Parathyroid adenoma (tissue), 2 donors: ENCODE results near the gene TRIM27.
A peak's percentile ranks its signal among the peaks of the same experiment; 100 is the strongest.
"Not testable (repeated sequence)": the region's sequence is repeated elsewhere in the genome, so short reads cannot be mapped to it uniquely, and the experiment has no call there.

Source experiments
- H2AFZ ChIP-seq: fragments of 300-600 bp; sonication (generic); one replicate; pipeline ENCODE4 v1.7.0; 2017; ENCODE audit warnings: antibody characterized with exemption, mild to moderate bottlenecking
- H3K27ac ChIP-seq: fragments of 300-600 bp; sonication (generic); one replicate; pipeline ENCODE4 v1.7.0; 2017
- H3K27me3 ChIP-seq: fragments of 300-600 bp; sonication (generic); one replicate; pipeline ENCODE4 v1.7.0; 2017; ENCODE audit warnings: low read length; ENCODE audit not compliant: control insufficient read depth, insufficient read depth
- H3K36me3 ChIP-seq: fragments of 300-600 bp; sonication (generic); one replicate; pipeline ENCODE4 v1.7.0; 2017; ENCODE audit warnings: low read length; ENCODE audit not compliant: control insufficient read depth, insufficient read depth
- H3K4me1 ChIP-seq: fragments of 300-600 bp; sonication (generic); one replicate; pipeline ENCODE4 v1.7.0; 2017; ENCODE audit warnings: control low read depth
- H3K4me2 ChIP-seq: fragments of 300-600 bp; sonication (generic); one replicate; pipeline ENCODE4 v1.7.0; 2017; ENCODE audit warnings: low read length
- H3K4me3 ChIP-seq: fragments of 300-600 bp; sonication (generic); one replicate; pipeline ENCODE4 v1.7.0; 2017; ENCODE audit warnings: low read depth, low read length
- H3K79me2 ChIP-seq: fragments of 300-600 bp; sonication (generic); one replicate; pipeline ENCODE4 v1.7.0; 2017; ENCODE audit warnings: control low read depth
- H3K9ac ChIP-seq: fragments of 300-600 bp; sonication (generic); one replicate; pipeline ENCODE4 v1.7.0; 2017; ENCODE audit warnings: mild to moderate bottlenecking
- H3K9me3 ChIP-seq: fragments of 300-600 bp; sonication (generic); one replicate; pipeline ENCODE4 v1.7.0; 2017; ENCODE audit warnings: low read length; ENCODE audit not compliant: control insufficient read depth
- TF ChIP-seq, protein P1 (sequence below): fragments of 300-600 bp; sonication (generic); IDR thresholded peaks from one replicate; pipeline ENCODE4 v1.7.0; 2017; ENCODE audit warnings: antibody characterized with exemption, mild to moderate bottlenecking
- donor health status: primary hyperparathyroidism.

TRIM27 gene

DNA sequence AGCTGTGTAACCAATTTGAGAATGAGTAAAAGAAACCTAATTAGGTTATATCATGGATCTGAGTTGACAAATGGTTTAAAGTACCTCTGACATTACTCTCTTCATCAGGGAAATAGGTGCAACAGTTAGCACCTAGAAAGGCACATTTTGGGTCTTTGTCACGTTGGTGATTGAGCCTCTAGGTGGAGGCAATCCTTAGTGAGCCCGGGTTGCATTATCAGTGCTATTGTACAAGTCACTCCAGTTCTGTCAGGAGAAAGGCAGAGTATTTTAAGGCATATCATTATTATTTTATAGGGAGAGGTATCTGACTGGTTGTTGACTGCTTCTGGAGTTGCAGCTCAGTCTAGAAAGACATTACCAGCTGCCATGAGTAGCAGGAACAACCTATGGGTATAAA lies 54.9 kb downstream of the TRIM27 start:
- TF ChIP-seq, protein P1, sequence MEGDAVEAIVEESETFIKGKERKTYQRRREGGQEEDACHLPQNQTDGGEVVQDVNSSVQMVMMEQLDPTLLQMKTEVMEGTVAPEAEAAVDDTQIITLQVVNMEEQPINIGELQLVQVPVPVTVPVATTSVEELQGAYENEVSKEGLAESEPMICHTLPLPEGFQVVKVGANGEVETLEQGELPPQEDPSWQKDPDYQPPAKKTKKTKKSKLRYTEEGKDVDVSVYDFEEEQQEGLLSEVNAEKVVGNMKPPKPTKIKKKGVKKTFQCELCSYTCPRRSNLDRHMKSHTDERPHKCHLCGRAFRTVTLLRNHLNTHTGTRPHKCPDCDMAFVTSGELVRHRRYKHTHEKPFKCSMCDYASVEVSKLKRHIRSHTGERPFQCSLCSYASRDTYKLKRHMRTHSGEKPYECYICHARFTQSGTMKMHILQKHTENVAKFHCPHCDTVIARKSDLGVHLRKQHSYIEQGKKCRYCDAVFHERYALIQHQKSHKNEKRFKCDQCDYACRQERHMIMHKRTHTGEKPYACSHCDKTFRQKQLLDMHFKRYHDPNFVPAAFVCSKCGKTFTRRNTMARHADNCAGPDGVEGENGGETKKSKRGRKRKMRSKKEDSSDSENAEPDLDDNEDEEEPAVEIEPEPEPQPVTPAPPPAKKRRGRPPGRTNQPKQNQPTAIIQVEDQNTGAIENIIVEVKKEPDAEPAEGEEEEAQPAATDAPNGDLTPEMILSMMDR = no peak
- Histone ChIP-seq H3K27me3 (no peaks in the 10 kb centered on the region), H3K79me2 (no peaks in the 10 kb centered on the region), H3K4me1 (peaks cover 5% of the 10 kb centered on the region), H3K4me2 (no peak overlapping the region), H3K4me3 (no peak overlapping the region), H3K27ac (no peak overlapping the region), H3K9me3 (no peaks in the 10 kb centered on the region), H3K36me3 (no peaks in the 10 kb centered on the region), H2AFZ (no peak overlapping the region), H3K9ac (no peak overlapping the region)

DNA sequence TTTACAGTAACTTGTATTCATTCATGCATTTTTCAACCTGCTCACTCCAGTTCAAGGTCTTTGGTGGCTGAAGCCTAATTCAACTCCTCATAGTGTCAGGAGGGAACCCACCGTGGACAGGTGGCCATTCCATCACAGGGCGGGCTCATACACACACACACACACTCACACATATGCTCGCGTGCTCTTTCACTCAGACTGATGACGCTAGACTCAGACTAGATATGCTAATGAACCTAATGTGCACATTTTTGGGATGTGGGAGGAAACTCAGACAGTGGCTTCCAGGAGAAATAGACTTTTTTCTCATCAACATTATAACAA lies 56.7 kb downstream of the TRIM27 start:
- H3K4me2 ChIP-seq = peak overlapping the region; percentile 83
- TF ChIP-seq, protein P1 = no peak
- no peaks in the 10 kb centered on the region for H3K79me2 ChIP-seq
- peak overlapping the region; percentile 73 for H3K4me3 ChIP-seq
- H3K9ac ChIP-seq = no peak overlapping the region
- H3K4me1 ChIP-seq = peaks cover 5% of the 10 kb centered on the region
- H2AFZ ChIP-seq = peak overlapping the region; percentile 99
- no peaks in the 10 kb centered on the region for H3K27me3 ChIP-seq
- no peaks in the 10 kb centered on the region for H3K36me3 ChIP-seq
- peak overlapping the region; percentile 97 for H3K27ac ChIP-seq
- no peaks in the 10 kb centered on the region for H3K9me3 ChIP-seq

DNA sequence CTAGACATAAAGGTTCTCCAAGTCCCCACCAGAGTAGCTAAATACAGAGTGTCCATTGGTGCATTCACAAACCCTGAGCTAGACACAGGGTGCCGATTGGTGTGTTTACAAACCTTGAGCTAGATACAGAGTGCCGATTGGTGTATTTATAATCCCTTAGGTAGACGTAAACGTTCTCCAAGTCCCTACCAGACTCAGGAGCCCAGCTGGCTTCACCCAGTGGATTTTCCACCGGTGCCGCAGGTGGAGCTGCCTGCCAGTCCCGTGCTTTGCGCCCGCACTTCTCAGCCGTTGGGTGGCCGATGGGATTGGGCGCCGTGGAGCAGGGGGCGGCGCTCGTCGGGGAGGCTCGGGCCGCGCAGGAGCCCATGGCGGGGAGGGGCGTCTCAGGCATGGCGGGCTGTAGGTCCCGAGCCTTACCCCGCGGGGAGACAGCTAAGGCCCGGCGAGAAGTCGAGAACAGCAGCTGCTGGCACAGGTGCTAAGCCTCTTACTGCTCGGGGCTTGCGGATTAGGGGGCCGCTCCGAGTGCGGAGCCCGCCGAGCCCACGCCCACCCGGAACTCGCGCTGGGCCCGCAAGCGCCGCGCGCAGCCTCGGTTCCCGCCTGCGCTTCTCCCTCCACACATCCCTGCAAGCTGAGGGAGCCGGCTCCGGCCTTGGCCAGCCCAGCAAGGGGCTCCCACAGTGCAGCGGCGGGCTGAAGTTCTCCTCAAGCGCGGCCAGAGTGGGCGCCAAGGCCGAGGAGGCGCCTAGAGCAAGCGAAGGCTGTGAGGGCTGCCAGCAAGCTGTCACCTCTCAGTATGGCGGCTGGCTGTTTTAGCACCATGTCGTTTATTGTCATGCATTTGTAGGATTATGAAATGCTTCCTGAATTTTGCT lies 57.3 kb downstream of the TRIM27 start:
- peak overlapping the region; percentile 97 for H3K27ac ChIP-seq
- H3K9me3 ChIP-seq, H3K79me2 ChIP-seq, H3K4me1 ChIP-seq, H3K27me3 ChIP-seq, H3K36me3 ChIP-seq: not testable (repeated sequence)
- H3K4me2 ChIP-seq = peak overlapping the region; percentile 83
- H3K4me3 ChIP-seq = peak overlapping the region; percentile 73
- H2AFZ ChIP-seq = peak overlapping the region; percentile 99
- peak overlapping the region; percentile 62 for H3K9ac ChIP-seq
- TF ChIP-seq, protein P1 = peak; percentile 5

DNA sequence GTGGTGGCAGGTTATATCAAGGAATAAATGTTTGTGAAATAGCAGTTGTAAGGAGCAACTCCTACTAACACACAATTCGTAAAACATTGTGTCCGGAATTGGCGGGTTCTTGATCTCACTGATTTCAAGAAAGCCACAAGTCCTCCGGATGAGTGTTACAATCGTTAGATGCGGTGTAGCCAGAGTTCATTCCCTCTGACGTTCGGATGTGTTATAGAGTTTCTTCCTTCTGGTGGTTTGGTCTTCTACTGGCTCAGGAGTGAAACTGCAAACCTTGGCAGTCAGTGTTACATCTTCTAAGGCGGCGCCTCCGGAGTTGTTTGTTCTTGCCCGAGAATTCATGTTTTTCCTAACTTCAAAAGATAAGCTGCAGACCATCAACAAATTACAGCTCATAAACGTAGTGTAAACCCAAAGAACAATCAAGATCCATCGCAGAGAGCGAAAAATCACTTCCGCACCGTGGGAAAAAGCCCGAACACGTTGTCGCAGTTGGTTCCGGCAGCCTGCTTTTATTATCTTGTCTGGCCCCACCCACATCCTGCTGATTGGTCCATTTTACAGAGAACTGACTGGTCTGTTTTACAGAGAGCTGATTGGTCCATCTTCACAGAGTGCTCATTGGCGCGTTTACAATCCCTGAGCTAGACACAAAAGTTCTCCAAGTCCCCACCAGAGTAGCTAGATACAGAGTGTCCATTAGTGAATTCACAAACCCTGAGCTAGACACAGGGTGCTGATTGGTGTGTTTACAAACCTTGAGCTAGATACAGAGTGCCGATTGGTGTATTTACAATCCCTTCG lies 58.2 kb downstream of the TRIM27 start:
- Histone ChIP-seq H3K79me2 (no peaks in the 10 kb centered on the region), H3K4me3 (peak overlapping the region; percentile 73), H3K4me1 (peaks cover 5% of the 10 kb centered on the region), H3K4me2 (no peak overlapping the region), H3K9ac (no peak overlapping the region), H2AFZ (peak overlapping the region; percentile 99), H3K27ac (peak overlapping the region; percentile 97), H3K9me3 (no peaks in the 10 kb centered on the region), H3K36me3 (no peaks in the 10 kb centered on the region), H3K27me3 (no peaks in the 10 kb centered on the region)
- TF ChIP-seq, protein P1 = no peak
